NOMO-1 treated with DMSO at 0.1 percent for 48 hours (cell line): Measurements from ENCODE around the gene GTF2H1.
"Not testable (repeated sequence)": the region's sequence is repeated elsewhere in the genome, so short reads cannot be mapped to it uniquely, and the experiment has no call there.

ENCODE experiments used
- DNase-seq: peaks from one replicate; lab custom pipeline; 2025; ENCODE audit not compliant: unreplicated experiment; lab: John Stamatoyannopoulos, UW

GTF2H1 gene

GRCh38 chr11:18317551-18317950, 4.8 kb upstream of the GTF2H1 start:
- no peak for DNase-seq

GRCh38 chr11:18319914-18320313, 2.5 kb upstream of the GTF2H1 start:
- DNase-seq, result no peak

DNA sequence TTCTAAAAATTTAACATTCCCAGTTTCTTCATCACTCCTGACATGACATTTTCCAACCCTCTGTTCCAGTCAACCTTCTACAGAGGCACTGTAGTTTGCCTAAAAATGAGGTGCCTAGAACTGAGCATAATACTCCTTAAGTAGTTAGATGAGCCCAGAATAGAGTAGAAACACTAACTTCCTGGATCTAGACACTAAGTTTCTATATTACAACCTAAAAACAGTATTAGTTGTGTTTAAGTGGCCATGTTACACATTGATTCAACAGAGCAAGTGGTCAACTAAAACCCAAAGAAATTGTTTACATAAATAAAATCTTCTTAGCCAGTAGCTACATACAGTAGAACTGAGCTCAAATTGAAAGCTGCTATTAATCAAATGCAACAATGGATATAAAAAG, 1.8 kb upstream of the GTF2H1 start:
- DNase-seq, result peak; percentile 30

DNA sequence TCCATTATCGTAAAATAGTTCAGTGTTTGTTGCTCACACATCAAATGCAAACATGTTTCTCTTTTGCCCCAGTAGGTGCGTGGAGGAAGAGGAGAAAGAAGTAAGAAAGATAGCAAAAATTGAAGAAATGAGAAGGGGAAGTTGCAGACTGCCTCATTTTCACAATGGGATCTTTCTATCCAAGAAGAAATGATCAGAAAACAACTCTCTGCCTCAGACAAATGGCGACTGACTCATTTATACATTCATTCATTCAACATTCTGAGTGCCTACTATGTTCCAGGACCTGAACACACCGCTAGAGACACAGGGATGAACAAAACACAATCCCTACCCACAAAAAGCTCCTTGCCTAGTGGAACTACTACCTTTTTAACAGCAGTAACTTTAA, 794 bp upstream of the GTF2H1 start:
- DNase-seq, result peak; percentile 67

DNA sequence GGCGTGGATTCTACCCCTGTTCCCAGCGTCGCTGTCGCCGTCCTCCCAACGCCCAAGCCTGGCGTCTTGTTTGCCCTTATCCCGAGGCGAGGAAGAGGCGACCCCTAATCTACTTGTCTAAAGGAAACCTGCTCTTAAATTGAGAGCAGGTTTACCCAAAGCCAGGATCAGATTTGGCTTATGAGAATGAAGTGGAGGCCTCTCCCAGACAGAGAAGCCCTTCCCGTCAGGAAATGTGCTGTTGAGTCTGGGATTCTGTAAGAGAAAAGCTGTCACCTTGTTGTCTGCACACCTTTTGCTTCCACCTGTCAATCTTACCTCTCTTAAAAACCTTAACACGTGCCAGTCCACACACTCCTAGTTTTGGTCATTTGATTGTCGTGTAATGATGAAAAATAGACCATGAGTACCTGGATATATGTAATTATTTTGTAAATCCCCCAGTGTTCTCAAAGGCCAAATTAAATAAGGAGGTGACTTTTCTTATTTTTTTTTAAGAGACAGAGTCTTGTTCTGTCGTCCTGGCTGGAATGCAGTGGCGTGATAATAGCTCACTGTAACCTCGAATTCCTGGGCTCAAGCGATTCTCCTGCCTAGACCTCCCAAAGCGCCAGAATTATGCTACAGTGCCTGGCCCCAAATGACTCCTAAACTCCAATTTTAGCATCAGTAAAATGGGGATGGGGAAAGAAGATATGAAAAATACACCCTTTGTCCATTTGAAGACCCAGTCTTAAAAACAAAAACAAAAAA, 627 bp downstream of the GTF2H1 start:
- no peak for DNase-seq

GRCh38 chr11:18323881-18324280, 1.5 kb downstream of the GTF2H1 start:
- not testable (repeated sequence) for DNase-seq

GRCh38 chr11:18324381-18324780, 2.0 kb downstream of the GTF2H1 start:
- DNase-seq, result peak; percentile 50

DNA sequence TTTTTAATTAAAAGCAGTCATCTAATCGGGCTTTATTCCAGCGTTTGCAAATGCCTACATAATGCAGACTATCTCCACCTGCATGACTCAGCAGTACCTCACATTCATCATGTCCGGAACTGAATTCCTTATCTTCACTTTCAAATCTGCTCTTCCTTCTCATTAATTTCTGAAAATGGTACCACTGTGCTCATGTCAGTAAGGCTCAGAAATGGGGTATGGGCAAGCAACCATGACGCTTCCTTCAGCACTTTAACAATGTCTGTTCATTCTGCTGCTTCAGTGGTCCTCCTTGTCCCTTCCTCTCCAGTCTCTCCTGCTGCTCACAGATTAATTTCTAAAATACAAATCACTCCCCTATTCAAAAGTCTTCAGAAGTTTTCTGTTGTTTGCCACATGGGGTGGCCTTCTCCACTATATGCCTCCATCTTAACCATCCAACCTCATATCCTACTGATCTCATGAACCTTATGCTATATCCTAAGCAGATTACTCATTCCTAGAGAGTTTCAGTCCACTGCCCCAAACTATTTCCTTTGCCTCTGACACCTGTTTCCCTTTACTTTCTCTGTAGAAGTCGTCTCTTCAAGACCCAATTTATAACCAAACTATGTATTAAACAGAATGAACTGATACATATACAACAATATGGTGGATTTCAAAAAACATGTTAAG, 7.0 kb downstream of the GTF2H1 start:
- no peak for DNase-seq

DNA sequence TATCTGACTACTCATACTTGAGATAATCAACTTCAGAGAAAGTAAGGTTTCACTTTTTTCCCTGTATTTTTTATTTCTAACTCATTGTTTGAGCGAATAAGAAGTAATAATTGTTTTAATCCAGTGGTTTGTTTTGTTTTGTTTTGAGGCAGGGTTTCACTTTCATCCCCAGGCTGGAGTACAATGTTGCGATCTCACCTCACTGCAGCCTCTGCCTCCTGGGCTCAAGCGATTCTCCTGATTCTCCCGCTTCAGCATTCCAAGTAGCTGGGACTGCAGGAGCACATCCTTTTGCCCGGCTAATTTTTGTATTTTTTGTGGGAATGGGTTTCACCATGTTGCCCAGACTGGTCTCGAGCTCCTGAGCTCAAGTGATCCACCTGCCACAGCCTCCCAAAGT, 8.6 kb downstream of the GTF2H1 start:
- no peak for DNase-seq

DNA sequence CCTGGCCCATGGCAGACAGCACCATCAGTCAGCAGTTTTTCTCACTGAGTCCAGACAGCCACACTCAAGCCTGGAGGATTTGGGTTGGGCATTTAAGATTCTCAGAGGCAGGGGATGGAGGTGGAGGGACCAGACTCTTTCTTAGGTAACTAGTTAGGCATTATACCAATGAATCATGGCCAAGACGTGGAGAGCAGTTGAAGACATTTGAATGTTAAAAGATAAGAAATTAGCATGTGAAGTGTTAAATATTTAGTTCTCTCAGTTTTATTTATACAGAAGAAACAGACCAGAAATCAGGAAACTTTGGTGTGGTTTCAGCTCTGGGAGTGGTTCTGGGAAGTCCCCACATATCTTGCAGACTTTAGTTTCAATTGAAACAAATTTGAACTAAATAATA, 9.9 kb downstream of the GTF2H1 start:
- no peak for DNase-seq

GRCh38 chr11:18332891-18333290, 10.5 kb downstream of the GTF2H1 start:
- DNase-seq, result no peak

DNA sequence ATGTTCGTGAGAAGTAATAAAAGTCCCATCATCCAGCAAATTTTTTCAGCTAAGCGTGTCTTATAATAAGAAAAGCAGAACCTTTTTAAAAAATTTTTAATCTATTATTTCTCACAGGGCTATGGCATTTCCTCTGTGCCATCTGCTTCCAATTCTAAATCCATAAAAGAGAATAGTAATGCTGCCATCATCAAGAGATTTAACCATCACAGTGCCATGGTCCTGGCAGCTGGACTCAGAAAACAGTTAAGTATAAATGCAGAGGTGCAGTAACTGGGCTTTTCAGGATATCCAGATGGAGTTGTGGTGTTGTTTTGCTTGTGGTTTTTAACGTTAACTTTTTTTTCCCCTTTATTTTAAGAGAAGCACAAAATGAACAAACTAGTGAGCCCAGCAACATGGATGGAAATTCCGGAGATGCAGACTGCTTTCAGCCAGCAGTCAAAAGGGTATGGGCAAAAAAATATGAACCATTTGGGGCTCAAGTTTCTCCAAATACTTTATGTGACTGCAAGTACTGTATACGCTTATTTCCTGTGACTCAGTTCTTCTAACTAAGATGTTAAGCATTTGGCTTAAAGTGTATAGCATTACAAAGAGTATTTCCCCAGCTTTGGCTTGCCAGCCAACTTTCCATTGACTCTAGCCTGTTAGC, 25.2 kb downstream of the GTF2H1 start:
- DNase-seq, result no peak

- no peak for DNase-seq
Observed at GRCh38 chr11:18352581-18352980, 30.2 kb downstream of the GTF2H1 start.

GRCh38 chr11:18358646-18359045, 36.3 kb downstream of the GTF2H1 start:
- no peak for DNase-seq

- no peak for DNase-seq
Observed at GRCh38 chr11:18361154-18361553, 38.8 kb downstream of the GTF2H1 start.

DNA sequence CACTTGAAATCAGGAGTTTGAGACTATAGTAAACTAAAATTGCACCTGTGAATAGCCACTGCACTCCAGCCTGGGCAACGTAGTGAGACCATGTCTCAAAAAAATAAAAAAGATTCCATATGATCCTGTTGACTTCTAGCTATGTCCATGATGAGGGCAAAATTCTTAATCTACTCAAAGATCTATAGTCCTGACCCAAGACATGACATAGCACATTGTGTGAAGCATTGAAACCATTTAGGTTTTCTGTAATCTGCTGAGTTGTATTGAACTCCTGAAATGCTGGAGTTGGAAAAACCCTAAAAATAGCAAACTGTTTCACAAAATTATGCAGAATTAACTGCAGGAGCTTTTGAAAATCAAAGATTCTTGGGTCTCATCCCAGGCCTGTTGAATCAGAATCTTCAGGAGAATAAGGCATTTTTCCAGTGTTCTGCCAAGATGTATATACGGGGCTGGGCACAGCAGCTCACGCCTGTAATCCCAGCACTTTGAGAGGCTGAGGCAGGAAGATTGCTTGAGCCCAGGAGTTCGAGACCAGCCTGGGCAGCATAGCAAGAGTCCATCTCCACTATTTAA, 42.2 kb downstream of the GTF2H1 start:
- no peak for DNase-seq

DNA sequence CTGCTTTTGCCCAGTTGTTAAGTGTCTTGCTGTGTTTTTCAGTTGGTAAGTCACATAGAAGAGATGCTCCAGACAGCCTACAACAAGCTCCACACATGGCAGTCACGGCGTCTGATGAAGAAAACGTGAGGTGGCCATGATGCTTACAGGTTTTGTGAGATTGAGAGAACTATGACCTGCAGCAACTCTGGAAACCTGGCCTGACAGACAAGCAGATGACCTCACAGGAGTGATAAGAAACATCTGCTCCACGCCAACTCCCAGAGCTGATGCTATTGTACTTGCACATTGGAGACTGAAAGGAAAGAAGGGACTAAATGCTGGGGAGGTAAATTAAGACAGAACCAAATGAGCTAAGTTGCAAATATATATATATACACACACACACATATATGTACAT, 43.4 kb downstream of the GTF2H1 start:
- no peak for DNase-seq

GRCh38 chr11:18366286-18366685, 43.9 kb downstream of the GTF2H1 start:
- DNase-seq, result peak; percentile 23

- no peak for DNase-seq
Observed at GRCh38 chr11:18367431-18367830, 45.1 kb downstream of the GTF2H1 start.

GRCh38 chr11:18368221-18368620, 45.9 kb downstream of the GTF2H1 start:
- no peak for DNase-seq

DNA sequence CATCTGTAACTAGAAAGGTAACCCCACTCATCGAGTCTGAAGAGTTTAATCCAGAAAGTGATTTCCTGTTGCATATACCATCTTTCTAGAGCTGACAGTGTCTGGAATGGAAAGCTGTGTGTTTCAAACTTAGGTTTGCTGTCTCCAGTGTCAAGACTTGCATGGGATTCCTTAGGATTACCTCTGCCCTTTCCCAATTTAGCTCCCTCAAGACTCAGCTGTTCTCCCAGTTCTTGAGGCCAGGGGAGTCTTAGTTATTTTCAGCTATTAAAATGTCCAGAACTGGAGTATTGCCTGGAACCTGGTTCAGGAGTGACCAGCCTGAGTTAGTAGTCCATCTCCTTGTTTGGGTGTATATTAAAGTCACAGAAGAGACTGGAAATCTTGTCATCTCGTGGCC, 47.0 kb downstream of the GTF2H1 start:
- no peak for DNase-seq

DNA sequence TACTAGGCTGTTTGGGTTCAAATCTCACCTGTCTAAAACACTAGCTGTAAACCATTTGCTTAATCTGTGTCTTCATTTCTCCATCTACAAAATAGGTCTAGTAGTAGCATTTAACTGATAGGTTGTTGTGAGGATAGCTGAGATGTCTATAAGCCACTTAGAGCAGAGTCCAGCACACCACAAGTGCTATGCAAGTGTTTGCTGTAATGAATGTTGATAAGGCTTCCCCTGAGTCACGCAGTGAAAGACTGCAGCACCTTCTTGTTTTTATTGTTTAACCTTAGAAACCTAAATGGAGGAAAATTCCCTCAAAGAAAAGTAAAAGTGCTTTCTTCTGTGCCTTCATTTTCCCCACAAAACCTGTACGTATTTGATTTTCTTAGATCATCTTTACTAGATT, 48.9 kb downstream of the GTF2H1 start:
- no peak for DNase-seq
